IMR-90 (cell line): ENCODE measurements around the gene ONECUT2. TPM values are rescaled to one million over a fixed set of nuclear protein-coding genes. Genes with fewer than 3 reads are reported as not detected.

Source experiments
- ATAC-seq: fragments of 200-7000 bp; cut with Tn5 transposase; 2 replicates; pipeline ENCODE4 v1.9.1; 2020; ENCODE audit warnings: low read depth, mild to moderate bottlenecking, moderate library complexity
- BruUV-seq: library from RNA; stranded (reverse); fragments of 400-500 nt; replicated peaks from 2 replicates; lab custom pipeline; 2021; lab: Mats Ljungman, UMichigan
- CTCF ChIA-PET: fragments of 300-600 bp; formaldehyde crosslinking; extraction: SDS; loops from one replicate; lab custom pipeline; 2021; ENCODE audit warnings: antibody characterized with exemption; lab: Yijun Ruan, JAX
- POLR2A ChIA-PET: fragments of 300-600 bp; sonication (Branson Sonifier 250); formaldehyde crosslinking; loops from one replicate; lab custom pipeline; 2022; ENCODE audit warnings: antibody characterized with exemption; ENCODE audit not compliant: unreplicated experiment; lab: Charles Lee
- DNase-seq: peaks from one replicate; pipeline ENCODE4 v3.0.0; 2013
- H2AFZ ChIP-seq: replicated peaks from 2 replicates; pipeline ENCODE3; 2013; ENCODE audit warnings: low read length, mild to moderate bottlenecking; ENCODE audit not compliant: poor library complexity
- H2AK5ac ChIP-seq: 2 replicates; pipeline ENCODE4 v1.6.1; 2013; ENCODE audit warnings: low read depth, low read length, inconsistent platforms
- H2AK9ac ChIP-seq: replicated peaks from 2 replicates; pipeline ENCODE3; 2013; ENCODE audit warnings: mild to moderate bottlenecking, low read depth, low read length, moderate library complexity; ENCODE audit not compliant: poor library complexity
- H2BK120ac ChIP-seq: 2 replicates; pipeline ENCODE4 v1.6.1; 2013; ENCODE audit warnings: low read depth, low read length, inconsistent platforms
- H2BK15ac ChIP-seq: 3 replicates; pipeline ENCODE4 v1.6.1; 2013; ENCODE audit warnings: low read depth, low read length, inconsistent platforms
- H2BK20ac ChIP-seq: 2 replicates; pipeline ENCODE4 v1.6.1; 2013; ENCODE audit warnings: low read depth, mild to moderate bottlenecking, inconsistent platforms, low read length, moderate library complexity
- H2BK5ac ChIP-seq: 2 replicates; pipeline ENCODE4 v1.6.1; 2013; ENCODE audit warnings: mild to moderate bottlenecking, low read depth, low read length, inconsistent platforms; ENCODE audit not compliant: poor library complexity, severe bottlenecking
- H3K14ac ChIP-seq: replicated peaks from 2 replicates; pipeline ENCODE4 v1.6.1; 2013; ENCODE audit warnings: low read depth, low read length, inconsistent platforms
- H3K18ac ChIP-seq: 2 replicates; pipeline ENCODE4 v1.6.1; 2013; ENCODE audit warnings: low read depth, low read length, control low read depth
- H3K23ac ChIP-seq: 2 replicates; pipeline ENCODE4 v1.6.1; 2013; ENCODE audit warnings: low read depth, low read length, inconsistent platforms
- H3K27ac ChIP-seq: 2 replicates; pipeline ENCODE4 v1.5.1; 2013; ENCODE audit warnings: mild to moderate bottlenecking, control low read depth, low read length; ENCODE audit not compliant: insufficient read depth
- H3K27me3 ChIP-seq: 2 replicates; pipeline ENCODE4 v1.6.1; 2013; ENCODE audit warnings: low read length; ENCODE audit not compliant: control insufficient read depth, insufficient read depth
- H3K36me3 ChIP-seq: 2 replicates; pipeline ENCODE4 v1.6.1; 2013; ENCODE audit warnings: low read length, mixed read lengths; ENCODE audit not compliant: control insufficient read depth, insufficient read depth
- H3K4ac ChIP-seq: 2 replicates; pipeline ENCODE4 v1.6.1; 2013; ENCODE audit warnings: low read depth, low read length, inconsistent platforms
- H3K4me1 ChIP-seq: 2 replicates; pipeline ENCODE4 v1.6.1; 2013; ENCODE audit warnings: low read length, mixed read lengths; ENCODE audit not compliant: control insufficient read depth, insufficient read depth
- H3K4me2 ChIP-seq: 2 replicates; pipeline ENCODE4 v1.6.1; 2013; ENCODE audit warnings: low read depth, mild to moderate bottlenecking, control low read depth, low read length, moderate library complexity
- H3K4me3 ChIP-seq: 2 replicates; pipeline ENCODE4 v1.5.1; 2013; ENCODE audit warnings: low read depth, mild to moderate bottlenecking, control low read depth, low read length, moderate library complexity; ENCODE audit not compliant: insufficient read depth
- H3K56ac ChIP-seq: 2 replicates; pipeline ENCODE4 v1.6.1; 2013; ENCODE audit warnings: low read length, inconsistent platforms; ENCODE audit not compliant: insufficient read depth; ENCODE audit errors: extremely low read depth
- H3K79me1 ChIP-seq, 2 experiments: 2 replicates each; pipeline ENCODE4 v1.6.1; 2013; ENCODE audit warnings: low read length in 2 of 2, inconsistent platforms in 1 of 2, low read depth in 1 of 2
- H3K9ac ChIP-seq: 2 replicates; pipeline ENCODE4 v1.6.1; 2013; ENCODE audit warnings: low read depth, low read length, control low read depth
- H3K9me1 ChIP-seq: 2 replicates; pipeline ENCODE4 v1.6.1; 2013; ENCODE audit warnings: low read length, inconsistent platforms; ENCODE audit not compliant: insufficient read depth
- H3K9me3 ChIP-seq: 2 replicates; pipeline ENCODE4 v1.6.1; 2013; ENCODE audit warnings: low read length; ENCODE audit not compliant: control insufficient read depth, insufficient read depth
- H4K20me1 ChIP-seq: 2 replicates; pipeline ENCODE4 v1.6.1; 2013; ENCODE audit warnings: low read length, inconsistent platforms; ENCODE audit not compliant: insufficient read depth
- H4K5ac ChIP-seq: 2 replicates; pipeline ENCODE4 v1.6.1; 2013; ENCODE audit warnings: mild to moderate bottlenecking, low read depth, low read length, control low read depth
- H4K8ac ChIP-seq, 2 experiments: 2 replicates each; pipeline ENCODE4 v1.6.1; 2013; ENCODE audit warnings: low read depth in 2 of 2, low read length in 2 of 2, control low read depth in 1 of 2, inconsistent platforms in 1 of 2
- H4K91ac ChIP-seq: 2 replicates; pipeline ENCODE4 v1.6.1; 2013; ENCODE audit warnings: low read depth, low read length, inconsistent platforms; ENCODE audit not compliant: insufficient read depth
- BHLHE40 ChIP-seq: fragments of 150-350 bp; IDR thresholded peaks from 2 replicates; pipeline ENCODE4 v1.6.1; 2016; ENCODE audit warnings: mild to moderate bottlenecking, low read depth, low read length
- CEBPB ChIP-seq: IDR thresholded peaks from 2 replicates; pipeline ENCODE4 v1.6.1; 2012; ENCODE audit warnings: low read depth, low read length, improper control_type of control experiment
- FOS ChIP-seq: fragments of 150-350 bp; IDR thresholded peaks from 2 replicates; pipeline ENCODE4 v1.6.1; 2016; ENCODE audit warnings: low read depth, low read length
- MAFK ChIP-seq: IDR thresholded peaks from 2 replicates; pipeline ENCODE4 v1.6.1; 2012; ENCODE audit warnings: low read depth, low read length, improper control_type of control experiment
- MAZ ChIP-seq: IDR thresholded peaks from 2 replicates; pipeline ENCODE4 v1.6.1; 2012; ENCODE audit warnings: low read depth, mild to moderate bottlenecking, low read length, improper control_type of control experiment, moderate library complexity, borderline replicate concordance
- MXI1 ChIP-seq: IDR thresholded peaks from 2 replicates; pipeline ENCODE4 v1.6.1; 2012; ENCODE audit warnings: low read depth, mild to moderate bottlenecking, low read length, moderate library complexity, borderline replicate concordance
- NFE2L2 ChIP-seq: fragments of 150-350 bp; IDR thresholded peaks from 2 replicates; pipeline ENCODE4 v1.6.1; 2016; ENCODE audit warnings: low read depth, mild to moderate bottlenecking, low read length
- POLR2A ChIP-seq: IDR thresholded peaks from 2 replicates; pipeline ENCODE4 v1.6.1; 2012; ENCODE audit warnings: mild to moderate bottlenecking, low read depth, low read length
- RAD21 ChIP-seq: IDR thresholded peaks from 2 replicates; pipeline ENCODE4 v1.6.1; 2012; ENCODE audit warnings: low read length, improper control_type of control experiment
- RCOR1 ChIP-seq: IDR thresholded peaks from 2 replicates; pipeline ENCODE4 v1.6.1; 2012; ENCODE audit warnings: mild to moderate bottlenecking, low read length, improper control_type of control experiment; ENCODE audit not compliant: insufficient replicate concordance
- RFX5 ChIP-seq: IDR thresholded peaks from 2 replicates; pipeline ENCODE4 v1.8.0; 2012; ENCODE audit warnings: low read depth, mild to moderate bottlenecking, low read length, moderate library complexity
- SMC3 ChIP-seq: fragments of 150-350 bp; IDR thresholded peaks from 2 replicates; pipeline ENCODE4 v1.6.1; 2016; ENCODE audit warnings: low read depth, mild to moderate bottlenecking, antibody characterized with exemption, low read length, moderate library complexity
- WGBS, 2 experiments: methylation state at CpG; one replicate each; pipeline versions ENCODE4 v1.1.5 to v1.1.7; 2013; ENCODE audit warnings: missing lambda C conversion rate in 2 of 2; ENCODE audit not compliant: insufficient read length in 1 of 2; ENCODE audit errors: extremely low coverage in 2 of 2; 5-methylcytosine and 5-hydroxymethylcytosine counted together
- dilution Hi-C: fragments of 300-500 bp; cut with HindIII; formaldehyde crosslinking; loops from one replicate; pipeline ENCODE4 v1.14.3; 2018; ENCODE audit warnings: low sequenced_read_pairs; ENCODE audit not compliant: unreplicated experiment
- in situ Hi-C: fragments of 300-500 bp; cut with MboI; formaldehyde crosslinking; loops from 3 replicates; pipeline ENCODE4 v1.14.3; 2019; ENCODE audit warnings: low sequenced_read_pairs, inconsistent platforms, mixed read lengths
- intact Hi-C: fragments of 100-400 bp; cut with micrococcal nuclease; formaldehyde crosslinking; loops from 2 replicates; pipeline ENCODE4 v1.10.0; 2022
- polyA plus RNA-seq, 3 experiments: library from polyadenylated mRNA; depleted of rRNA; stranded (reverse); fragments of >200 nt; gene quantifications; 2 replicates each; pipeline ENCODE4 v1.2.3, GENCODE V29; 2012; ENCODE audit warnings: low replicate concordance in 1 of 3
- total RNA-seq: library from RNA; depleted of rRNA; stranded (reverse); fragments of >200 nt; gene quantifications from 2 replicates; pipeline ENCODE4 v1.2.3, GENCODE V29; 2012
- TF ChIP-seq, protein P1 (sequence below): fragments of 150-350 bp; IDR thresholded peaks from 2 replicates; pipeline ENCODE4 v1.6.1; 2016; ENCODE audit warnings: low read depth, mild to moderate bottlenecking, low read length, moderate library complexity, borderline replicate concordance
- TF ChIP-seq, protein P2 (sequence below): conservative IDR thresholded peaks from 2 replicates; pipeline ENCODE4 v1.5.1; 2012; ENCODE audit warnings: mild to moderate bottlenecking, low read depth, low read length, improper control_type of control experiment
- TF ChIP-seq, protein P3 (sequence below): fragments of 150-350 bp; IDR thresholded peaks from 2 replicates; pipeline ENCODE4 v1.6.1; 2017; ENCODE audit warnings: mild to moderate bottlenecking, antibody characterized with exemption, low read length, low read depth

The ONECUT2 gene
- total and polyA plus RNA-seq, 2 of the 4 experiments (the other 2 are of a cell fraction) = under 0.01 to 0.02 TPM

DNA sequence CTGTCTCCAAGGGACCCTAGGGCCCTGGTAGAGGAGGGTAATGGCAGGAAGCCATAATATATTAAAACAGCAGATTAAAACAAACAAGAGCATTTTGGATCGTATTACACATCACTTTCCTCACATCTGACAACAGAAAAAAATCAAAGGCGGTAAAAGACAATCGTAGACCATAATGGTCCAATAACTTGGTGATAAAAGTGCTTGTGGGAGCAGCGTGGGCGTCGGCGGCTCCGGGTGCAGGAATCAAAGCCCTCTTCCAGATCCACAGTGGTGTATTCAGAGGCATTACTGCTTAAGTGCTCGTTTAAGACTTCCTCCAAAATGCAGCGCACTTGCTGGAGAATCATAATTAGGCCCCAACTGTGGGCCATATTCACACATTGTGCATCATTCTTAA, 83.4 kb downstream of the ONECUT2 start:
- TF ChIP-seq, protein P1, sequence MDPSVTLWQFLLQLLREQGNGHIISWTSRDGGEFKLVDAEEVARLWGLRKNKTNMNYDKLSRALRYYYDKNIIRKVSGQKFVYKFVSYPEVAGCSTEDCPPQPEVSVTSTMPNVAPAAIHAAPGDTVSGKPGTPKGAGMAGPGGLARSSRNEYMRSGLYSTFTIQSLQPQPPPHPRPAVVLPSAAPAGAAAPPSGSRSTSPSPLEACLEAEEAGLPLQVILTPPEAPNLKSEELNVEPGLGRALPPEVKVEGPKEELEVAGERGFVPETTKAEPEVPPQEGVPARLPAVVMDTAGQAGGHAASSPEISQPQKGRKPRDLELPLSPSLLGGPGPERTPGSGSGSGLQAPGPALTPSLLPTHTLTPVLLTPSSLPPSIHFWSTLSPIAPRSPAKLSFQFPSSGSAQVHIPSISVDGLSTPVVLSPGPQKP = no peak
- no peak for TF ChIP-seq SMC3
- TF ChIP-seq, protein P2, sequence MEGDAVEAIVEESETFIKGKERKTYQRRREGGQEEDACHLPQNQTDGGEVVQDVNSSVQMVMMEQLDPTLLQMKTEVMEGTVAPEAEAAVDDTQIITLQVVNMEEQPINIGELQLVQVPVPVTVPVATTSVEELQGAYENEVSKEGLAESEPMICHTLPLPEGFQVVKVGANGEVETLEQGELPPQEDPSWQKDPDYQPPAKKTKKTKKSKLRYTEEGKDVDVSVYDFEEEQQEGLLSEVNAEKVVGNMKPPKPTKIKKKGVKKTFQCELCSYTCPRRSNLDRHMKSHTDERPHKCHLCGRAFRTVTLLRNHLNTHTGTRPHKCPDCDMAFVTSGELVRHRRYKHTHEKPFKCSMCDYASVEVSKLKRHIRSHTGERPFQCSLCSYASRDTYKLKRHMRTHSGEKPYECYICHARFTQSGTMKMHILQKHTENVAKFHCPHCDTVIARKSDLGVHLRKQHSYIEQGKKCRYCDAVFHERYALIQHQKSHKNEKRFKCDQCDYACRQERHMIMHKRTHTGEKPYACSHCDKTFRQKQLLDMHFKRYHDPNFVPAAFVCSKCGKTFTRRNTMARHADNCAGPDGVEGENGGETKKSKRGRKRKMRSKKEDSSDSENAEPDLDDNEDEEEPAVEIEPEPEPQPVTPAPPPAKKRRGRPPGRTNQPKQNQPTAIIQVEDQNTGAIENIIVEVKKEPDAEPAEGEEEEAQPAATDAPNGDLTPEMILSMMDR = no peak
- TF ChIP-seq RCOR1 = no peak
- TF ChIP-seq RFX5 = no peak
- no peak for TF ChIP-seq BHLHE40
- TF ChIP-seq POLR2A = no peak
- no peak for TF ChIP-seq CEBPB
- no peak for TF ChIP-seq FOS
- TF ChIP-seq MAZ = no peak
- TF ChIP-seq MAFK = no peak
- TF ChIP-seq, protein P3, sequence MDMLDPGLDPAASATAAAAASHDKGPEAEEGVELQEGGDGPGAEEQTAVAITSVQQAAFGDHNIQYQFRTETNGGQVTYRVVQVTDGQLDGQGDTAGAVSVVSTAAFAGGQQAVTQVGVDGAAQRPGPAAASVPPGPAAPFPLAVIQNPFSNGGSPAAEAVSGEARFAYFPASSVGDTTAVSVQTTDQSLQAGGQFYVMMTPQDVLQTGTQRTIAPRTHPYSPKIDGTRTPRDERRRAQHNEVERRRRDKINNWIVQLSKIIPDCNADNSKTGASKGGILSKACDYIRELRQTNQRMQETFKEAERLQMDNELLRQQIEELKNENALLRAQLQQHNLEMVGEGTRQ = no peak
- no peak for TF ChIP-seq MXI1
- no peak for TF ChIP-seq NFE2L2
- no peak for TF ChIP-seq RAD21
- no peak overlapping the region for H2BK20ac ChIP-seq
- no peak overlapping the region for H3K9ac ChIP-seq
- H3K79me1 ChIP-seq = no peaks in the 10 kb centered on the region
- no peak overlapping the region for H2AFZ ChIP-seq
- ChIA-PET CTCF (no interaction called here), POLR2A (no interaction called here)
- no peak overlapping the region for H2BK15ac ChIP-seq
- no peak overlapping the region for H3K4ac ChIP-seq
- BruUV-seq = no TSS peak
- H3K27ac ChIP-seq = no peak overlapping the region
- no peak overlapping the region for H4K91ac ChIP-seq
- DNase-seq (no peak), ATAC-seq (no peak)
- no peak overlapping the region for H2AK5ac ChIP-seq
- no peak overlapping the region for H3K4me2 ChIP-seq
- H3K23ac ChIP-seq = no peak overlapping the region
- intact Hi-C loops (no loop called here), dilution Hi-C loops (no loop called here), in situ Hi-C loops (no loop called here)
- no peaks in the 10 kb centered on the region for H3K9me3 ChIP-seq
- no peak overlapping the region for H3K18ac ChIP-seq
- H3K36me3 ChIP-seq = no peaks in the 10 kb centered on the region
- WGBS, 2 experiments = no CpG with 5 or more reads among the region's 10 CpGs
- H4K5ac ChIP-seq = no peak overlapping the region
- H3K56ac ChIP-seq = no peak overlapping the region
- no peak overlapping the region for H3K14ac ChIP-seq
- no peaks in the 10 kb centered on the region; the same call in 1 of the 2 replicates for H3K27me3 ChIP-seq
- no peak overlapping the region for H4K8ac ChIP-seq
- H2AK9ac ChIP-seq = no peak overlapping the region
- H3K4me3 ChIP-seq = no peak overlapping the region
- H4K20me1 ChIP-seq = no peaks in the 10 kb centered on the region
- no peaks in the 10 kb centered on the region for H3K9me1 ChIP-seq
- no peak overlapping the region for H2BK5ac ChIP-seq
- H2BK120ac ChIP-seq = no peak overlapping the region
- H3K4me1 ChIP-seq = no peaks in the 10 kb centered on the region
